MCF 10A (cell line): Measurements from ENCODE around the gene PGP. TPM values are rescaled to one million over a fixed set of nuclear protein-coding genes. Genes with fewer than 3 reads are reported as not detected.

Source experiments
- BruUV-seq: library from RNA; stranded (reverse); fragments of 400-500 nt; replicated peaks from 2 replicates; lab custom pipeline; 2021; lab: Mats Ljungman, UMichigan
- CTCF ChIA-PET: fragments of 300-600 bp; sonication (Branson Sonifier 250); formaldehyde crosslinking; extraction: SDS; loops from one replicate; lab custom pipeline; 2021; ENCODE audit warnings: antibody characterized with exemption, inconsistent platforms; lab: Yijun Ruan, JAX
- POLR2A ChIA-PET: fragments of 300-600, 350-650 bp; sonication (Branson Sonifier 250); formaldehyde crosslinking; extraction: SDS; loops from one replicate; lab custom pipeline; 2020; ENCODE audit warnings: antibody characterized with exemption, inconsistent platforms; lab: Yijun Ruan, JAX
- DNase-seq: peaks from one replicate; pipeline ENCODE4 v3.0.0-alpha.2; 2018; ENCODE audit not compliant: unreplicated experiment
- H3K27ac Mint-ChIP-seq: one replicate; pipeline ENCODE4 v1.8.0; 2022; ENCODE audit warnings: mild to moderate bottlenecking, low read depth, mixed read lengths; ENCODE audit not compliant: unreplicated experiment
- H3K27me3 Mint-ChIP-seq: one replicate; pipeline ENCODE4 v1.8.0; 2022; ENCODE audit warnings: mixed read lengths; ENCODE audit not compliant: insufficient read depth, unreplicated experiment
- H3K36me3 Mint-ChIP-seq: one replicate; pipeline ENCODE4 v1.8.0; 2022; ENCODE audit warnings: mild to moderate bottlenecking, moderate library complexity, mixed read lengths; ENCODE audit not compliant: insufficient read depth, unreplicated experiment
- H3K4me1 Mint-ChIP-seq: one replicate; pipeline ENCODE4 v1.8.0; 2022; ENCODE audit warnings: mixed read lengths; ENCODE audit not compliant: insufficient read depth, unreplicated experiment
- H3K4me3 Mint-ChIP-seq: one replicate; pipeline ENCODE4 v1.8.0; 2022; ENCODE audit warnings: mild to moderate bottlenecking, moderate library complexity, mixed read lengths; ENCODE audit not compliant: unreplicated experiment
- H3K9me3 Mint-ChIP-seq: one replicate; pipeline ENCODE4 v1.8.0; 2022; ENCODE audit warnings: mixed read lengths; ENCODE audit not compliant: unreplicated experiment
- CTCF ChIP-seq: fragments of 200-600 bp; IDR thresholded peaks from one replicate; pipeline ENCODE4 v1.8.0; 2022; ENCODE audit warnings: antibody characterized with exemption, mild to moderate bottlenecking; ENCODE audit not compliant: unreplicated experiment
- intact Hi-C: fragments of 100-400 bp; cut with micrococcal nuclease; formaldehyde crosslinking; loops from 2 replicates; pipeline ENCODE4 v1.14.1; 2022
- total RNA-seq: library from RNA; stranded (reverse); gene quantifications from 2 replicates; pipeline ENCODE4 v1.2.3, GENCODE V29; 2022

The PGP gene
- total RNA-seq, 1 experiment from 2014 or later, result 12.0 TPM

- no TSS peak for BruUV-seq
- Mint-ChIP-seq H3K27ac (no peak overlapping the region), H3K4me1 (no peaks in the 10 kb centered on the region), H3K9me3 (no peaks in the 10 kb centered on the region), H3K27me3 (no peaks in the 10 kb centered on the region), H3K36me3 (no peaks in the 10 kb centered on the region), H3K4me3 (no peak overlapping the region)
- ChIA-PET CTCF (interaction anchor here (0.5 to 2.1 kb wide), 18 partner anchors 9 to 298 kb away, joined by 3 to 8 read pairs (median 4); partner anchors contain the start of gene ECI1), POLR2A (interaction anchor here (0.5 to 2.6 kb wide), 12 partner anchors 10 to 409 kb away, joined by 3 to 22 read pairs (median 4); partner anchors contain the start of genes ECI1, MLST8, NTHL1 and TRAF7)
- intact Hi-C loops, result loop anchor here (2.0 kb wide), 1 partner anchor 306 kb away; no protein-coding TSS in a partner anchor
- peak; percentile 70 for DNase-seq
- peak; percentile 68 for TF ChIP-seq CTCF
Measured at GRCh38 chr16:2194852-2195321, 19.8 kb downstream of the PGP start.

- no peaks in the 10 kb centered on the region for H3K27me3 Mint-ChIP-seq
- DNase-seq, result peak; percentile 60
- H3K4me3 Mint-ChIP-seq, result no peak overlapping the region
- BruUV-seq, result no TSS peak
- CTCF ChIA-PET, result interaction anchor here (0.5 to 2.1 kb wide), 16 partner anchors 10 to 585 kb away, joined by 3 to 8 read pairs (median 4); partner anchors contain the start of gene ECI1
- POLR2A ChIA-PET, result interaction anchor here (0.5 to 2.6 kb wide), 11 partner anchors 10 to 410 kb away, joined by 3 to 22 read pairs (median 4); partner anchors contain the start of genes ECI1, MLST8, NTHL1 and TRAF7
- H3K36me3 Mint-ChIP-seq, result no peaks in the 10 kb centered on the region
- no peaks in the 10 kb centered on the region for H3K4me1 Mint-ChIP-seq
- no peak for TF ChIP-seq CTCF
- intact Hi-C loops, result loop anchor here (2.0 kb wide), 1 partner anchor 307 kb away; no protein-coding TSS in a partner anchor
- no peak overlapping the region for H3K27ac Mint-ChIP-seq
- no peaks in the 10 kb centered on the region for H3K9me3 Mint-ChIP-seq
Measured at GRCh38 chr16:2194166-2194834, 20.3 kb downstream of the PGP start.

GRCh38 chr16:2191446-2191706 lies 23.3 kb downstream of the PGP start:
- no peak for TF ChIP-seq CTCF
- H3K4me3 Mint-ChIP-seq, result no peak overlapping the region
- no peak overlapping the region for H3K27ac Mint-ChIP-seq
- no peaks in the 10 kb centered on the region for H3K27me3 Mint-ChIP-seq
- BruUV-seq, result no TSS peak
- no peaks in the 10 kb centered on the region for H3K4me1 Mint-ChIP-seq
- CTCF ChIA-PET, result interaction anchor here (0.6 kb wide), 1 partner anchor 13 kb away, joined by 3 read pairs; no protein-coding TSS in a partner anchor
- no peaks in the 10 kb centered on the region for H3K36me3 Mint-ChIP-seq
- DNase-seq, result no peak
- no peaks in the 10 kb centered on the region for H3K9me3 Mint-ChIP-seq
- intact Hi-C loops, result no loop called here
- POLR2A ChIA-PET, result interaction anchor here (0.8 kb wide), 1 partner anchor 36 kb away, joined by 3 read pairs; the partner anchor contains the start of gene TRAF7

GRCh38 chr16:2190659-2191445 lies 23.8 kb downstream of the PGP start:
- H3K4me3 Mint-ChIP-seq, result no peak overlapping the region
- POLR2A ChIA-PET, result interaction anchor here (0.8 to 1.1 kb wide), 2 partner anchors 15 to 35 kb away, joined by 3 read pairs; partner anchors contain the start of gene TRAF7
- no peaks in the 10 kb centered on the region for H3K4me1 Mint-ChIP-seq
- no peaks in the 10 kb centered on the region for H3K27me3 Mint-ChIP-seq
- no peak overlapping the region for H3K27ac Mint-ChIP-seq
- no peak for DNase-seq
- no peak for TF ChIP-seq CTCF
- no peaks in the 10 kb centered on the region for H3K9me3 Mint-ChIP-seq
- intact Hi-C loops, result no loop called here
- CTCF ChIA-PET, result interaction anchor here (0.5 to 0.6 kb wide), 2 partner anchors 13 to 34 kb away, joined by 3 to 5 read pairs; no protein-coding TSS in a partner anchor
- H3K36me3 Mint-ChIP-seq, result no peaks in the 10 kb centered on the region
- BruUV-seq, result no TSS peak
